OCI-LY3 (cell line): ENCODE results near the gene SULT4A1.

Experiments used
- H2AFZ ChIP-seq: fragments of 200-600, 300-600 bp; shearing (Covaris generic); 2 replicates; pipeline ENCODE4 v1.6.0; 2014; ENCODE audit warnings: antibody characterized with exemption, low read depth, low read length
- H3K27ac ChIP-seq: fragments of 200-600, 300-600 bp; sonication (generic); 2 replicates; pipeline ENCODE4 v1.5.1; 2014; ENCODE audit warnings: mild to moderate bottlenecking, low read length, moderate library complexity, mixed read lengths
- H3K27me3 ChIP-seq: fragments of 200-600, 300-600 bp; sonication (generic); 2 replicates; pipeline ENCODE4 v1.6.1; 2014; ENCODE audit warnings: low read depth, low read length, mixed read lengths
- H3K36me3 ChIP-seq: fragments of 200-600, 300-600 bp; sonication (generic); replicated peaks from 2 replicates; pipeline ENCODE3; 2014; ENCODE audit warnings: low read depth, low read length, mixed read lengths
- H3K4me1 ChIP-seq: fragments of 300-600, 200-600 bp; sonication (generic); 2 replicates; pipeline ENCODE4 v1.6.1; 2014; ENCODE audit warnings: low read length, mixed read lengths
- H3K4me2 ChIP-seq: fragments of 200-600, 300-600 bp; sonication (generic); 2 replicates; pipeline ENCODE4 v1.6.1; 2014; ENCODE audit warnings: low read length, mixed read lengths
- H3K4me3 ChIP-seq: fragments of 300-600, 200-600 bp; sonication (generic); 2 replicates; pipeline ENCODE4 v1.5.1; 2014; ENCODE audit warnings: antibody characterized with exemption, mild to moderate bottlenecking, low read length, moderate library complexity
- H3K79me2 ChIP-seq: fragments of 300-600, 200-600 bp; shearing (Covaris generic); 2 replicates; pipeline ENCODE4 v1.6.1; 2014; ENCODE audit warnings: mild to moderate bottlenecking, low read length, mixed read lengths
- H3K9ac ChIP-seq: fragments of 300-600, 200-600 bp; shearing (Covaris generic); 2 replicates; pipeline ENCODE4 v1.6.0; 2014; ENCODE audit warnings: mild to moderate bottlenecking, low read length, moderate library complexity
- H3K9me3 ChIP-seq: fragments of 200-600, 300-600 bp; shearing (Covaris generic); 2 replicates; pipeline ENCODE4 v1.6.1; 2014; ENCODE audit warnings: low read length, mixed read lengths; ENCODE audit not compliant: insufficient read depth
- H4K20me1 ChIP-seq: fragments of 200-600, 300-600 bp; sonication (generic); 2 replicates; pipeline ENCODE4 v1.6.1; 2016; ENCODE audit warnings: low read length, mixed read lengths; ENCODE audit not compliant: insufficient read depth
- EZH2phosphoT487 ChIP-seq: fragments of 200-600 bp; shearing (Covaris generic); IDR thresholded peaks from 2 replicates; pipeline ENCODE4 v1.6.1; 2018; ENCODE audit warnings: antibody characterized with exemption, mixed run types, low read depth
- TF ChIP-seq, protein P1 (sequence below): fragments of 200-600, 300-600 bp; sonication (generic); IDR thresholded peaks from 2 replicates; pipeline ENCODE4 v1.5.1; 2014; ENCODE audit warnings: antibody characterized with exemption, low read length, low read depth

The SULT4A1 gene

DNA sequence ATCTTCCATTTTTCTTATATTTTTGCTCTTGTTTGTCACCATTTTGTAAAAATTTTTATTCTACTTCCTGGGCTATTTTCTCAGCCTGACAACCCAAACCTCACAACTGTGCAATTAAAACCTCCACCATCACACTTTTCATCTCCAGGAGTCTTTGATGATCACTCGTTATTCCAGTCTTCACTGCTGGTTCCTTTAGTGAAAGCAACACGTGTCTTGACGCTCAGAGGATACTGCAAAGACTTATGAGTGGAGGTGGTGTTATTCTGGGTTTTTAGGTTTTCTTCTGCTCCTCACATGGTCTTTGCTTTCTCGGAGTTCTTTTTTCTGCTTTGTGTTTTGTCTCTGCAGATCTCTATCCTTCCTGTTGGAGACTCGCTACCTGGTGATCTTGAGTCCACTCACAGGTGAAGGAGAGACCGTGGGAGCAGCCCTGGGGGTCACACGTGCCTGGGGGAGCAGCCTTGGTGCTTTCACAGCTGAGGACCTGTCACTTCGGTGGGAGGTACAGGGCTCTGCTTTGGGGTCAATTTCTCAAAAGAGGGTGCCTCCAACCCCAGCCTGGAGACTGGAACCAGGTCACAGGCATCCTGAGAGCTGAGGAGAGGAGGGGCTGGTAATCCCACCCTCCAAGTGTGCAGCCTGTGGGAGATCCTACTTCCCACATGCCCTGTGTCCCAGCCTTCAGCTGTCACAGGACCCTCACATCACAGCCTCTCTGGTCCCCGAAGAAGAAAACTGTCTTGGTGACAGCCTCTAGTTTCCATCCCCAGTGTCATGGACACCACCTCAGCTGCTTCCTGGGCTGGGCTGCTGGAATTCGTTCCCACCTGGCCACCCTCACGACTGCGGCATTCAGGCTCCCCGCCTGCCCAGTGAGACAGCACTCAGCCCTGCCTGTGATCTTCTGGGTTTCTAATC, 11.0 kb downstream of the SULT4A1 start:
- H3K4me1 ChIP-seq, result no peaks in the 10 kb centered on the region
- no peak overlapping the region for H3K4me3 ChIP-seq
- no peak overlapping the region for H3K4me2 ChIP-seq
- no peaks in the 10 kb centered on the region for H3K79me2 ChIP-seq
- H3K27ac ChIP-seq, result no peak overlapping the region
- TF ChIP-seq, protein P1, sequence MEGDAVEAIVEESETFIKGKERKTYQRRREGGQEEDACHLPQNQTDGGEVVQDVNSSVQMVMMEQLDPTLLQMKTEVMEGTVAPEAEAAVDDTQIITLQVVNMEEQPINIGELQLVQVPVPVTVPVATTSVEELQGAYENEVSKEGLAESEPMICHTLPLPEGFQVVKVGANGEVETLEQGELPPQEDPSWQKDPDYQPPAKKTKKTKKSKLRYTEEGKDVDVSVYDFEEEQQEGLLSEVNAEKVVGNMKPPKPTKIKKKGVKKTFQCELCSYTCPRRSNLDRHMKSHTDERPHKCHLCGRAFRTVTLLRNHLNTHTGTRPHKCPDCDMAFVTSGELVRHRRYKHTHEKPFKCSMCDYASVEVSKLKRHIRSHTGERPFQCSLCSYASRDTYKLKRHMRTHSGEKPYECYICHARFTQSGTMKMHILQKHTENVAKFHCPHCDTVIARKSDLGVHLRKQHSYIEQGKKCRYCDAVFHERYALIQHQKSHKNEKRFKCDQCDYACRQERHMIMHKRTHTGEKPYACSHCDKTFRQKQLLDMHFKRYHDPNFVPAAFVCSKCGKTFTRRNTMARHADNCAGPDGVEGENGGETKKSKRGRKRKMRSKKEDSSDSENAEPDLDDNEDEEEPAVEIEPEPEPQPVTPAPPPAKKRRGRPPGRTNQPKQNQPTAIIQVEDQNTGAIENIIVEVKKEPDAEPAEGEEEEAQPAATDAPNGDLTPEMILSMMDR, result no peak
- TF ChIP-seq EZH2phosphoT487, result no peak
- H3K9me3 ChIP-seq, result no peaks in the 10 kb centered on the region
- H3K9ac ChIP-seq, result no peak overlapping the region
- H4K20me1 ChIP-seq, result no peaks in the 10 kb centered on the region
- no peak overlapping the region for H2AFZ ChIP-seq
- peaks cover 38% of the 10 kb centered on the region for H3K27me3 ChIP-seq
- H3K36me3 ChIP-seq, result no peaks in the 10 kb centered on the region

DNA sequence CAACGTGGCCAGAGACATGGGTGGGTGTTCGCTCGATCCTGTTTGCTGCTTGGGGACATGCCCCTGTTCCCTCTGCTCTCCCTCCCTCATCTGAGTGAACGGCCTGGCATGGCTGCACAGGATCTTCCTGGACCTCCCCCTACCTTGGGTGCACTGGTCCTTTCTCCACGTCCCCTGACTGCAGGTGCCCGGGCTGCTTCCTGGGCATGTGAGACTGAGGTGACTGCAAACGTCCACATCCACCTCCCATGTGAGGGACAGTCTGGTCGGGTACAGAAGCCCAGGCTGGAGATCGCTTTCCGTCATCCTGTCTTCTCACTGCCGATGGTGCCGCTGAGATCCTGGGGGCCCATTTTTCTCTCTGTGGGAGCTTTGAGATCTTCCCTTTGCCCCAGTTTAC, 11.8 kb downstream of the SULT4A1 start:
- Histone ChIP-seq H3K4me1 (no peaks in the 10 kb centered on the region), H3K79me2 (no peaks in the 10 kb centered on the region), H2AFZ (no peak overlapping the region), H4K20me1 (no peaks in the 10 kb centered on the region), H3K9me3 (no peaks in the 10 kb centered on the region), H3K4me3 (no peak overlapping the region), H3K27ac (no peak overlapping the region), H3K9ac (no peak overlapping the region), H3K4me2 (no peak overlapping the region), H3K36me3 (no peaks in the 10 kb centered on the region), H3K27me3 (peaks cover 38% of the 10 kb centered on the region)
- TF ChIP-seq, protein P1, result no peak
- no peak for TF ChIP-seq EZH2phosphoT487

DNA sequence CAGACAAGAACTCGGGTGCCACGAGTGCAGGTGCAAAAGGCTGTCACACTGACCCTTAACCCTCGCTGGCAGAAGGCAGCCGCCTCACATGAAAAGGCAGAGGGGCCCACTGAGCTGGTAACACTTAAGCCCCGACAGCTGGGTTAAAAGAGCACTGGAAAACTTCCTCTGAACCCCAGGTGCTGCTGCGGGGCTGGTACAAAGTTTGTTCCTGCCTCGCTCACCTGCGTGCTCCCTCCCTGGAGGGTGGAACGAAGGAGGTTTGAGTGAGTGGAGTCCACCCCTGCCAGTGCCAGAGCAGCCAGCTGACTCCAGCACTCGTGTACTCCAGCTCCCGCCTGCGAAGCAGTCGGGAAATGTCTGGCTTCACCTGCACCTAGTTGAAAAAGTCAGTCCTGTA, 12.6 kb downstream of the SULT4A1 start:
- TF ChIP-seq, protein P1, result no peak
- no peak for TF ChIP-seq EZH2phosphoT487

DNA sequence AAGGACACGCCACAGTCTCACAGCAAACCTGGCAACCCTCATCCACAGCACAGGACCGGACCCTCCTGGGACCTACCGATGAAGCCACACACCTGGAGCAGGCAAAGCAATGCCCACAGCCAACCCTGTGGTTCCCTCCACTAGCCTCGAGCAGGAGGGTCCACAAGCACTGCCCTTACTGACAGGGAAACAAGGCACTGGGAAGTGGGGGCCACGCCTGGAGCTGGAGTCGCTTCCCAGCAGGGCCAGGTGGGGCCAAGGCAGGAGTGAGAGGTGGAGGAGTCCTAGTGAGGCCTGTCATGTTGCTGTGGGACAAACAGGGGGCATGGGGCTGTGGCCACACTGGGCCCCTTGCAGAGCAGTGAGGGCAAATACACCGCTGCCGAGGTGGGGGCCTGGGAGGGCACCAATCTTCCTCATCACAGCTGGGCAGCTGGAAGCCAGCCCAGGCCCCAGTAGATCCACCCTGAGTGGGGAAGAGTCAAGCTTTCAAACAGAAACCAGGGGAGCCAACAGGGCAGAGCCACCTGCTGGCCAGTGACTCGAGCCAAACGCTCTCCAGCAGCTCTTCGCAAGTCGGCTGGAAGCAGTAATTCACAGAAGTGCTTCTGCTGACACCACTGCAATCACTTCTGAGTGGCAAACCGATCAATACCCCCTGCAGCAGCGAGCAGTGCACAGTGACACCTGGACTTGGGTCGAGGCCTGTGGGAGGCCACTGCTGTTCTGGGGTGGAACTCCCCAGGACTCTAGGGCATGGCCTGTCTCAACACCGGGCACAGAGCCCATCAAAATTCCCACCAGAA, 13.7 kb downstream of the SULT4A1 start:
- no peaks in the 10 kb centered on the region for H3K36me3 ChIP-seq
- H4K20me1 ChIP-seq, result no peaks in the 10 kb centered on the region
- TF ChIP-seq, protein P1, result no peak; the same call in 1 of the 2 replicates
- TF ChIP-seq EZH2phosphoT487, result no peak
- H3K9ac ChIP-seq, result no peak overlapping the region
- no peaks in the 10 kb centered on the region for H3K9me3 ChIP-seq
- no peak overlapping the region for H3K4me3 ChIP-seq
- H2AFZ ChIP-seq, result no peak overlapping the region
- no peak overlapping the region for H3K4me2 ChIP-seq
- no peaks in the 10 kb centered on the region for H3K79me2 ChIP-seq
- peaks cover 38% of the 10 kb centered on the region for H3K27me3 ChIP-seq
- no peaks in the 10 kb centered on the region for H3K4me1 ChIP-seq
- no peak overlapping the region for H3K27ac ChIP-seq

More for the DNA sequence above, 12.6 kb downstream of the SULT4A1 start:
- no peak overlapping the region for H3K4me3 ChIP-seq
- H3K36me3 ChIP-seq, result no peaks in the 10 kb centered on the region
- no peak overlapping the region for H3K27ac ChIP-seq
- H3K27me3 ChIP-seq, result peaks cover 38% of the 10 kb centered on the region
- H4K20me1 ChIP-seq, result no peaks in the 10 kb centered on the region
- no peaks in the 10 kb centered on the region for H3K79me2 ChIP-seq
- no peak overlapping the region for H2AFZ ChIP-seq
- no peaks in the 10 kb centered on the region for H3K9me3 ChIP-seq
- H3K4me1 ChIP-seq, result no peaks in the 10 kb centered on the region
- H3K9ac ChIP-seq, result no peak overlapping the region
- no peak overlapping the region for H3K4me2 ChIP-seq
